CD8-positive, alpha-beta memory T cell (primary cell): ENCODE measurements around the gene PBX3. TPM values are rescaled to one million over a fixed set of nuclear protein-coding genes. Genes with fewer than 3 reads are reported as not detected.

ENCODE experiments used
- CTCF ChIA-PET: fragments of 350-600 bp; sonication (Branson Sonifier 250); formaldehyde crosslinking; loops from one replicate; lab custom pipeline; 2021; ENCODE audit warnings: antibody characterized with exemption; lab: Charles Lee
- POLR2A ChIA-PET: fragments of 350-600 bp; sonication (Branson Sonifier 250); formaldehyde crosslinking; loops from one replicate; lab custom pipeline; 2021; ENCODE audit warnings: antibody characterized with exemption; lab: Charles Lee
- DNase-seq, 5 donors: peaks; one replicate each; pipeline versions ENCODE4 v3.0.0 to v3.0.0-alpha.2; 2020 to 2022; ENCODE audit warnings: mixed read lengths in 1 of 5
- H3K27ac ChIP-seq: one replicate; pipeline ENCODE4 v1.7.0; 2013; ENCODE audit warnings: low read depth, mild to moderate bottlenecking, low read length, moderate library complexity
- H3K27me3 ChIP-seq: 2 replicates; pipeline ENCODE4 v1.7.0; 2013; ENCODE audit warnings: low read length, mild to moderate bottlenecking; ENCODE audit not compliant: insufficient read depth, poor library complexity, severe bottlenecking
- H3K36me3 ChIP-seq: 2 replicates; pipeline ENCODE4 v1.7.0; 2013; ENCODE audit warnings: mild to moderate bottlenecking, low read length, moderate library complexity; ENCODE audit not compliant: insufficient read depth
- H3K4me1 ChIP-seq: 2 replicates; pipeline ENCODE4 v1.7.0; 2013; ENCODE audit warnings: mild to moderate bottlenecking, low read length, moderate library complexity; ENCODE audit not compliant: insufficient read depth
- H3K4me3 ChIP-seq: 2 replicates; pipeline ENCODE4 v1.7.0; 2013; ENCODE audit warnings: mild to moderate bottlenecking, low read length
- H3K9me3 ChIP-seq: 2 replicates; pipeline ENCODE4 v1.7.0; 2013; ENCODE audit warnings: mild to moderate bottlenecking, low read length
- H3K27ac Mint-ChIP-seq, 8 donors: one replicate each; pipeline ENCODE4 v1.8.0; 2020 to 2021; ENCODE audit warnings: mixed read lengths in 8 of 8, mild to moderate bottlenecking in 6 of 8, inconsistent platforms in 3 of 8, moderate library complexity in 3 of 8
- H3K27me3 Mint-ChIP-seq, 2 donors: one replicate each; pipeline ENCODE4 v1.8.0; 2020 to 2021; ENCODE audit warnings: mixed read lengths in 2 of 2, mild to moderate bottlenecking in 1 of 2, moderate library complexity in 1 of 2
- H3K36me3 Mint-ChIP-seq, 3 donors: one replicate each; pipeline ENCODE4 v1.8.0; 2020 to 2021; ENCODE audit warnings: mixed read lengths in 3 of 3, inconsistent platforms in 1 of 3, mild to moderate bottlenecking in 1 of 3
- H3K4me1 Mint-ChIP-seq, 3 donors: one replicate each; pipeline ENCODE4 v1.8.0; 2020 to 2021; ENCODE audit warnings: mixed read lengths in 3 of 3, inconsistent platforms in 1 of 3, mild to moderate bottlenecking in 1 of 3
- H3K4me3 Mint-ChIP-seq, 7 donors: one replicate each; pipeline ENCODE4 v1.8.0; 2020 to 2021; ENCODE audit warnings: mixed read lengths in 7 of 7, mild to moderate bottlenecking in 6 of 7, moderate library complexity in 4 of 7, inconsistent platforms in 2 of 7
- H3K9me3 Mint-ChIP-seq, 5 donors: one replicate each; pipeline ENCODE4 v1.8.0; 2020 to 2022; ENCODE audit warnings: mixed read lengths in 5 of 5, mild to moderate bottlenecking in 3 of 5, moderate library complexity in 2 of 5, inconsistent platforms in 1 of 5
- polyA plus RNA-seq: library from polyadenylated mRNA; unstranded; fragments of 300-500 nt; fragmentation: Illumina TruSeq; gene quantifications from one replicate; pipeline ENCODE4 v1.2.3, GENCODE V29; 2021
- total RNA-seq, 2 experiments: library from RNA; stranded (reverse); gene quantifications; one replicate each; pipeline ENCODE4 v1.2.3, GENCODE V29; 2021

The PBX3 gene
- total and polyA plus RNA-seq, 3 experiments from 2014 or later, result 4.6 to 13.4 (median 12.8) TPM

DNA sequence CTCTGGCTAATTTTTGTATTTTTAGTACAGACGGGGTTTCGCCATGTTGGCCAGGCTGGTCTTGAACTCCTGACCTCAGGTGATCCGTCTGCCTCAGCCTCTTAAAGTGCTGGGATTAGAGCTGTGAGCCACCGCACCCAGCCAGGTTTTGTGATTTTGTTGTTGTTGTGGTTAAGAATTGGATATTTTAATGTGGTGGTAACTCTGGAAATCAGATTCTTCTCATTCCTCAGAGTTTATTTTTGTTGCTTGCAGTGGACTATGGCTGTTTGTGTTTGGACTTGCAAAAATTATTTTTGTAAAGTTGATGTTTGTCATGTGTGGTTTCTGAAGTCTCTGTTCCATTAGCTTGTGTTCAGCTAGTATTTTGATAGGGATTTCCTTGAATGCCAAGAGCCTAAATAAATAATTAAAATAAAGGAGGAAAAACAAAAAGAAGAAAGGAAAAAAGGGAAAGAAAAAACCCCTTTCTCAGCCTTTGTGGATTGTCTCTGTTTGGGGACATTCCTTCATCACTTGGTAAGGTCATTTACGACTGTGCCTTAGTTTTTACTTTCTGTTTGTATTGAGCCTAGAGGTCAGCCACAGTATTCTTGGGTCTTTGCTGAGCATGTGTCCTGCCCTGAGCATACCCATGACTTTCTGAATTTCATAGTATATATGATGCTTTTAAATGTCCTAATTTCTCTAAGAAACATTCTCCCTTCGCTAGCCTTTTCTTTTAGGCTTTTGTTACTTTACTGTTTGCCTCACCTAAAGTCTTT is 37.3 kb downstream of the PBX3 start:
- ChIA-PET POLR2A (no interaction called here), CTCF (no interaction called here)
- Mint-ChIP-seq H3K27me3 (no peaks in the 10 kb centered on the region), H3K4me1 (peaks cover 12 to 27% (median 20%) of the 10 kb centered on the region in 3 donors), H3K9me3 (no peaks in the 10 kb centered on the region), H3K4me3 (peak overlapping the region in 1 of 7 donors; percentile 52), H3K36me3 (peaks cover 1 to 7% (median 6%) of the 10 kb centered on the region in 3 donors), H3K27ac (peak overlapping the region in 5 of 8 donors; percentile 34 to 79 (median 59))
- no peak for DNase-seq
- Histone ChIP-seq H3K36me3 (no peaks in the 10 kb centered on the region), H3K4me3 (no peak overlapping the region), H3K4me1 (no peaks in the 10 kb centered on the region), H3K27me3 (no peaks in the 10 kb centered on the region), H3K9me3 (no peaks in the 10 kb centered on the region), H3K27ac (no peak overlapping the region)

DNA sequence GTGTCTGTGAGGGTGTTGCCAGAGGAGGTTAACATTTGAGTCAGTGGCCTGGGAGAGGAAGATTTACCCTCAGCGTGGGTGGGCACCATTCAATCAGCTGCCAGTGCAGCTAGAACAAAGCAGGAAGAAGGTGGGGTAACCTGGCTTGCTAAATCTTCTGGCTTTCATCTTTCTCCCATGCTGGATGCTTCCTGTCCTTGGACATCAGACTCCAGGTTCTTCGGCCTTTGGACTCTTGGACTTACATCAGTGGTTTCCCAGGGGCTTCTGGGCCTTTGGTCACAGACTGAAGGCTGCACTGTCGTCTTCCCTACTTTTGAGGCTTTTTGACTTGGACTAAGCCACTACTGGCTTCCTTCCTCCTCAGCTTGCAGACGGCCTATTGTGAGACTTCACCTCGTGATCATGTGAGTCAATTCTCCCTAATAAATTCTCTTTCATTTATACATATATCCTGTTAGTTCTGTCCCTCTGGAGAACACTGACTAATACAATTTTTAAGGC is 38.1 kb downstream of the PBX3 start:
- H3K27ac Mint-ChIP-seq, result peak overlapping the region in 4 of 8 donors; percentile 34 to 79 (median 72)
- CTCF ChIA-PET, result no interaction called here

DNA sequence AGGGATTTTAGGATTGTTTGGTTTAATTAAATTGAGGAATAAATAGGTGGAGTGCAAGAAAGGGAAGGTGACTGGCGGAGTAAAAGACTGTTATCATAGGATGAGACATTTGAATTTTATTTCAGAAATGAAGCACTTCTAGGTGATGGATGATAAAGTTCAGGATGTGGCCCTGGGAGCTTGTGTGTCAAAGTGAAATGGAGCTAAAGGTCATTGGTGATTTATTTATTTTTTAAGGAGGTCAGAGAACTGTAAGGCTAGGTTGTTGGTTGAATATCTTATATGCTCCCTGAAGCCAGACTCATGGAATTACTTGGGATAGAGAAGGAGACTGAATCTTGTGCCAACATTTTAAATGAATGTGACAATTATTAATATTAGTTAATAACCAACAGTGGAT is 40.5 kb downstream of the PBX3 start:
- no peak overlapping the region for H3K27ac ChIP-seq
- H3K9me3 Mint-ChIP-seq, result no peaks in the 10 kb centered on the region
- no peaks in the 10 kb centered on the region for H3K9me3 ChIP-seq
- H3K4me1 Mint-ChIP-seq, result peaks cover 12 to 27% (median 20%) of the 10 kb centered on the region in 3 donors
- no peak overlapping the region for H3K27ac Mint-ChIP-seq
- H3K27me3 ChIP-seq, result no peaks in the 10 kb centered on the region
- POLR2A ChIA-PET, result interaction anchor here (0.6 kb wide), 1 partner anchor 76 kb away, joined by 3 read pairs; no protein-coding TSS in a partner anchor
- no peaks in the 10 kb centered on the region for H3K36me3 ChIP-seq
- CTCF ChIA-PET, result no interaction called here
- H3K27me3 Mint-ChIP-seq, result no peaks in the 10 kb centered on the region
- no peak for DNase-seq
- H3K4me1 ChIP-seq, result no peaks in the 10 kb centered on the region
- peaks cover 0 to 5% (median 1%) of the 10 kb centered on the region in 3 donors for H3K36me3 Mint-ChIP-seq
- H3K4me3 Mint-ChIP-seq, result no peak overlapping the region
- no peak overlapping the region for H3K4me3 ChIP-seq

More for the DNA sequence above, 38.1 kb downstream of the PBX3 start:
- H3K27me3 ChIP-seq, result no peaks in the 10 kb centered on the region
- H3K27ac ChIP-seq, result no peak overlapping the region
- H3K9me3 ChIP-seq, result no peaks in the 10 kb centered on the region
- Mint-ChIP-seq H3K4me1 (peaks cover 12 to 27% (median 20%) of the 10 kb centered on the region in 3 donors), H3K27me3 (no peaks in the 10 kb centered on the region), H3K36me3 (peaks cover 1 to 7% (median 6%) of the 10 kb centered on the region in 3 donors), H3K9me3 (no peaks in the 10 kb centered on the region), H3K4me3 (peak overlapping the region in 5 of 7 donors; percentile 26 to 54 (median 45))
- no peaks in the 10 kb centered on the region for H3K4me1 ChIP-seq
- H3K4me3 ChIP-seq, result no peak overlapping the region
- peak in 1 of 5 donors; percentile 10 for DNase-seq
- POLR2A ChIA-PET, result interaction anchor here (0.6 kb wide), 1 partner anchor 1960 kb away, joined by 3 read pairs; no protein-coding TSS in a partner anchor
- no peaks in the 10 kb centered on the region for H3K36me3 ChIP-seq

DNA sequence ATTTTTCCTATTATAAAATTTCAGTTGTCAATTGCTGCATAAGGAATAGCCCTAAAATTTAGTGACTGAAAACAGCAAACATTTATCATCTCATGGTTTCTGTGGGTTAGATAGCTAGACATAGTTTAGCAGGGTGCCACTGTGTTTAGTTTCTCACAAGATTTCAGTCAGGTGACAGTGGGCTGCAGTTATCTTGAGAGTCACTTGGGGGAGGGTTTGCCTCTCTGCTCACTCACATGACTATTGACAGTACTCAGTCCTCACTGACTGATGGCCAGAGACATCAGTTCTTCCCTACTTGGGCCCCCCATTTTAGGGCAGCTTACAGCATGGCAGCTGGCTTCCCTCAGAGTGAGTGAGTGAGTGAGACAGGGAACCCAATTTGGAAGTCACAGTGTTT is 42.0 kb downstream of the PBX3 start:
- Mint-ChIP-seq H3K9me3 (no peaks in the 10 kb centered on the region), H3K27me3 (no peaks in the 10 kb centered on the region), H3K4me1 (peaks cover 12 to 27% (median 19%) of the 10 kb centered on the region in 3 donors), H3K27ac (peak overlapping the region in 1 of 8 donors; percentile 4), H3K4me3 (no peak overlapping the region), H3K36me3 (peaks cover 0 to 5% (median 1%) of the 10 kb centered on the region in 3 donors)
- ChIA-PET CTCF (no interaction called here), POLR2A (no interaction called here)
- no peak for DNase-seq
- Histone ChIP-seq H3K4me3 (no peak overlapping the region), H3K27me3 (no peaks in the 10 kb centered on the region), H3K27ac (no peak overlapping the region), H3K9me3 (no peaks in the 10 kb centered on the region), H3K4me1 (no peaks in the 10 kb centered on the region), H3K36me3 (no peaks in the 10 kb centered on the region)

DNA sequence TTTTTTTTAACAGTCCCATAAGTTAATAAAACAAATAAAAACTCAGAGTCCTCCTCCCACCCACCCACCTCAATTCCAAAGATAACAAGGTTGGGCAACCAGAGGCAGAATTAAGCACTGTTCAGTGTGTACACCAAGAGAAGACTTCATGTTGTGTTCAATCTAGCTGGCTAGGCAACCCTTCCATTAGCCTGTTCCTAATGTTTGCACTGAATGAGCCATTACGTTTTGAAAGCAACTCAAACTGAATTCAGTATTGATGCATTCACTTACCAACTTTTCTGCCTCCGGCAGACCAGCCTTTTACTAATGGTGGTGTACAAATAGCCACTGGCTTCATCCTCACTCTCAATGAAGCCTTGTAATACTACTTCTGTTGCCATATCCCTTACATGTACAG is 47.5 kb downstream of the PBX3 start:
- H3K4me1 Mint-ChIP-seq, result peaks cover 0 to 6% (median 0%) of the 10 kb centered on the region in 3 donors
- no peak overlapping the region for H3K4me3 Mint-ChIP-seq
- ChIA-PET POLR2A (no interaction called here), CTCF (no interaction called here)
- H3K4me3 ChIP-seq, result no peak overlapping the region
- no peak for DNase-seq
- no peaks in the 10 kb centered on the region for H3K9me3 ChIP-seq
- no peaks in the 10 kb centered on the region for H3K27me3 ChIP-seq
- H3K36me3 Mint-ChIP-seq, result no peaks in the 10 kb centered on the region
- no peaks in the 10 kb centered on the region for H3K9me3 Mint-ChIP-seq
- no peaks in the 10 kb centered on the region for H3K27me3 Mint-ChIP-seq
- H3K36me3 ChIP-seq, result no peaks in the 10 kb centered on the region
- H3K27ac ChIP-seq, result no peak overlapping the region
- H3K27ac Mint-ChIP-seq, result no peak overlapping the region
- no peaks in the 10 kb centered on the region for H3K4me1 ChIP-seq

DNA sequence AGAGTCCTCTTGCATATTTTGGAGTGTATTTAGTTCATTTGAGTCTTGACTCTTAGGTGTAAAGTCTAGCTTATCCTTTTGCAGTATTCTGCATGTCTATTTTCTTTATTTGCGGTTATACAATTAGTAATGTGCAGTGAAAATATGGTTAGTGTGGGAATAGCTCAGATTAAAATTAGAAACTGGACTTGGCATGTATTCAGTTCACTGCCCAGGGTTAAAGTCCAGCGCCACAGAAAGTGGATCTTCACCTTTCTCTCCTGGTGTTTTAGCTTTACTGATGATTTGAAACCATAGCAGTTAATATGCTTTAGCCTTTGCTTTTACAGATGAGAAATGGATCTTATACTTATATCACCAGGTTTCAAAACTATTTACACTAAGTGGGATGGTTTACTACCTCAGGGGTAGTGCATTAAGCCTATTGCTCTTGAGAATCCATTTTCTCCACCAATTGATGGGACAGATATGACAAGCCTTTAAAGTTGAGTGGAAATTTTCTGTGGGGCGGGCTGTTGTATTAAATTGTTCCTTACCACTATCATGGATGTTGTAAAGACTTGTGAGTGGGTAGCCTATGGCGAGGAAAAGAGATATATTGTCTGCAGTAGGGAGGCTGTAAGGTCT is 48.9 kb downstream of the PBX3 start:
- no peaks in the 10 kb centered on the region for H3K36me3 Mint-ChIP-seq
- CTCF ChIA-PET, result no interaction called here
- no peaks in the 10 kb centered on the region for H3K9me3 Mint-ChIP-seq

DNA sequence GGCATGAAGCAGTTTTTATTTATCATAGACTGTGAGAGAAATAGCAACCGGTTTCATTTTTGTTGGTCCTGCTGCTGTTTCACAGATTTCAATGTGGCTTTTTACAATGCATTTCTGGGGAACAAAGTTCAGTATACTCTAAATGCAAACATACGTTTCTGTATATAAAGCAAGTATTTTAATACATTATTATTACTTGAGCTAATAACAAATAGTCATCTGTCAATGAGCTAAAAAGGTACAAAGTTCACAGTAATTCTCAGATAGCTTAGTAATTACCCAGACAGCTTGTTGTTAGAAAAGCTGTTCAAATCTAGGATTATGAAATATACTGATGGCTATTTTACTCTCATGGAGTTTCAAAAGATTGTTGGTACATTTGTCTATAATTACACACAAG is 50.8 kb downstream of the PBX3 start:
- H3K4me3 Mint-ChIP-seq, result no peak overlapping the region
- H3K4me1 Mint-ChIP-seq, result peaks cover 0 to 6% (median 0%) of the 10 kb centered on the region in 3 donors
- H3K27ac Mint-ChIP-seq, result no peak overlapping the region
- CTCF ChIA-PET, result no interaction called here
- H3K9me3 Mint-ChIP-seq, result no peaks in the 10 kb centered on the region
- Histone ChIP-seq H3K4me3 (no peak overlapping the region), H3K27me3 (no peaks in the 10 kb centered on the region), H3K27ac (no peak overlapping the region), H3K9me3 (no peaks in the 10 kb centered on the region), H3K4me1 (no peaks in the 10 kb centered on the region), H3K36me3 (no peaks in the 10 kb centered on the region)
- H3K36me3 Mint-ChIP-seq, result peaks cover 0 to 1% (median 0%) of the 10 kb centered on the region in 3 donors
- no peak for DNase-seq
- H3K27me3 Mint-ChIP-seq, result no peaks in the 10 kb centered on the region
- POLR2A ChIA-PET, result no interaction called here

More for the DNA sequence above, 48.9 kb downstream of the PBX3 start:
- H3K4me3 ChIP-seq, result no peak overlapping the region
- Mint-ChIP-seq H3K27me3 (no peaks in the 10 kb centered on the region), H3K27ac (no peak overlapping the region), H3K4me3 (no peak overlapping the region), H3K4me1 (peaks cover 0 to 6% (median 0%) of the 10 kb centered on the region in 3 donors)
- H3K36me3 ChIP-seq, result no peaks in the 10 kb centered on the region
- no peak overlapping the region for H3K27ac ChIP-seq
- no peaks in the 10 kb centered on the region for H3K9me3 ChIP-seq
- H3K27me3 ChIP-seq, result no peaks in the 10 kb centered on the region
- no peak for DNase-seq
- H3K4me1 ChIP-seq, result no peaks in the 10 kb centered on the region
- POLR2A ChIA-PET, result no interaction called here

DNA sequence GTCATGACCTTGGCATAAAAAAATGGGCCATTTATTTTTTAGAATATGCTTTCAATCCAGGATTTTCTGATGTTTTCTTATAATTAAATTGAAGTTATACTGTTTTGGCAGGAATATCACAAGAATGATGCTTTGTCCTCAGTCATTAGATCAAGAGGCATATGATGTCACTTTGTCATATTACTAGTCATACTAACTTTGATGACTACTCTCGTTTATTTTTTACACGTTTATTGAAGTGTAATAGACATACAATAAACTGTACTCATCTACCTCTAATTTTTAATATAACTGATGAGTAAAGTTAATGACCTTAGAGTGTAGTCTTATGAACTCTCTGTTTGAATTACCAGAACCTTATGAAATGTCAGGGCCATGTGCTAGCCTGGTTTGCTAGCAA is 56.4 kb downstream of the PBX3 start:
- no peak for DNase-seq
- Mint-ChIP-seq H3K36me3 (peaks cover 0 to 7% (median 1%) of the 10 kb centered on the region in 3 donors), H3K4me1 (no peaks in the 10 kb centered on the region), H3K27ac (no peak overlapping the region), H3K4me3 (no peak overlapping the region), H3K9me3 (no peaks in the 10 kb centered on the region), H3K27me3 (no peaks in the 10 kb centered on the region)
- H3K4me1 ChIP-seq, result no peaks in the 10 kb centered on the region
- H3K27me3 ChIP-seq, result no peaks in the 10 kb centered on the region
- H3K36me3 ChIP-seq, result no peaks in the 10 kb centered on the region
- ChIA-PET POLR2A (no interaction called here), CTCF (no interaction called here)
- no peak overlapping the region for H3K27ac ChIP-seq
- no peak overlapping the region for H3K4me3 ChIP-seq
- H3K9me3 ChIP-seq, result no peaks in the 10 kb centered on the region
